Measurements from ENCODE around the gene CDC42EP1. TPM values are rescaled to one million over a fixed set of nuclear protein-coding genes. Genes with fewer than 3 reads are reported as not detected.
A peak's percentile ranks its signal among the peaks of the same experiment; 100 is the strongest.

CDC42EP1 gene
- total and polyA plus RNA-seq, 2 donors (not counting 3 experiments of a cell fraction or from before 2014, with no cell fraction given) = 82.2 to 141 TPM

DNA sequence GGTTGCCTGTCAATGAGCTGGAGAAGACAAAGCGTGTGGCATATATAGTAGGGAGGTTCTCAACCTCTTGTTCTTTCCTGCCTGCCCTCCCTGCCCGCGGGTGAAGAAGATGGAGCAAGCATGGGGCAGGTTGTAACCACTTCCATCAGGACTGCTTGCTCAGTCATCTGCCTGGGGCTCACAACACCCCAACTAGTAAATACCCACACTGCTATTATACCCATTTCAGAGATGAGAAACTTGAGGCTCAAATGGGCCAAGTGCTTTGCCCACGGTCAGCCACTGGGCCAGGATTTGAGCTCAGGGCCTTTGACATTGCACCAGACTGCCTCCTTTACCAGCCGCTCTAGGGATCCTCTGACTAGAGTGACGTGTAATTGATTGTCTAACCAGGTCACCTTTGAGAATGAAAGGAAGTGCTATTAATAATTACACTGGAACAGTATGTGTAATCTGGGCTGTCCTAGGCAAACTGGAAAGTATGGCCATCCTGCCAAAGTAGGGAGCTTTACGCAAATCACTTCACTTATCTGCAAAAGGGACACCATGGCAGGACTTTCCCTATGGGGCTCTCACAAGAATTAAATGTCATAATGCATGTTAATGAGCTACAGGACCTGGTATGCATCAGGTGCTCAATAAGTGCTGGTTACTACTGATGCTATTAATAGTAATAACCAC lies 2.8 kb upstream of the CDC42EP1 start:
- no peak overlapping the region for H2AFZ ChIP-seq (ENCODE audit: low read depth, low read length)
- TF ChIP-seq, protein P1, sequence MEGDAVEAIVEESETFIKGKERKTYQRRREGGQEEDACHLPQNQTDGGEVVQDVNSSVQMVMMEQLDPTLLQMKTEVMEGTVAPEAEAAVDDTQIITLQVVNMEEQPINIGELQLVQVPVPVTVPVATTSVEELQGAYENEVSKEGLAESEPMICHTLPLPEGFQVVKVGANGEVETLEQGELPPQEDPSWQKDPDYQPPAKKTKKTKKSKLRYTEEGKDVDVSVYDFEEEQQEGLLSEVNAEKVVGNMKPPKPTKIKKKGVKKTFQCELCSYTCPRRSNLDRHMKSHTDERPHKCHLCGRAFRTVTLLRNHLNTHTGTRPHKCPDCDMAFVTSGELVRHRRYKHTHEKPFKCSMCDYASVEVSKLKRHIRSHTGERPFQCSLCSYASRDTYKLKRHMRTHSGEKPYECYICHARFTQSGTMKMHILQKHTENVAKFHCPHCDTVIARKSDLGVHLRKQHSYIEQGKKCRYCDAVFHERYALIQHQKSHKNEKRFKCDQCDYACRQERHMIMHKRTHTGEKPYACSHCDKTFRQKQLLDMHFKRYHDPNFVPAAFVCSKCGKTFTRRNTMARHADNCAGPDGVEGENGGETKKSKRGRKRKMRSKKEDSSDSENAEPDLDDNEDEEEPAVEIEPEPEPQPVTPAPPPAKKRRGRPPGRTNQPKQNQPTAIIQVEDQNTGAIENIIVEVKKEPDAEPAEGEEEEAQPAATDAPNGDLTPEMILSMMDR (IDR thresholded peaks at IDR 0.05; ENCODE audit: extremely low read depth in 1 of 2, insufficient read depth in 1 of 2, low read depth in 1 of 2, low read length in 2 of 2) = no peak
- TF ChIP-seq, protein P2, sequence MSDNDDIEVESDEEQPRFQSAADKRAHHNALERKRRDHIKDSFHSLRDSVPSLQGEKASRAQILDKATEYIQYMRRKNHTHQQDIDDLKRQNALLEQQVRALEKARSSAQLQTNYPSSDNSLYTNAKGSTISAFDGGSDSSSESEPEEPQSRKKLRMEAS (IDR thresholded peaks at IDR 0.05; ENCODE audit: insufficient read depth, insufficient read length) = no peak
- TF ChIP-seq FOS (IDR thresholded peaks at IDR 0.05; ENCODE audit: borderline replicate concordance, insufficient read depth, low read length) (no peak), GATA2 (IDR thresholded peaks at IDR 0.05; ENCODE audit: insufficient read depth, insufficient read length, low read depth, low read length) (no peak), POLR2A (IDR thresholded peaks at IDR 0.05; ENCODE audit: low read depth, low read length) (no peak), JUN (IDR thresholded peaks at IDR 0.05; ENCODE audit: borderline replicate concordance, insufficient read depth, insufficient read length, low read depth) (no peak), POLR2AphosphoS5 (IDR thresholded peaks at IDR 0.05; ENCODE audit: insufficient read depth, low read depth, low read length) (no peak), EZH2 (IDR thresholded peaks at IDR 0.05; ENCODE audit: borderline replicate concordance, low read depth, low read length, severe bottlenecking) (no peak), MYC (IDR thresholded peaks at IDR 0.05; ENCODE audit: low read depth, low read length) (no peak)
- H3K9me1 ChIP-seq (replicated peaks; ENCODE audit: control insufficient read depth, extremely low read depth, insufficient read depth, low read length) = no peaks in the 10 kb centered on the region
- FAIRE-seq = peak; percentile 84
- ChIA-PET CTCF (interaction anchor here (0.6 to 21.8 kb wide), 5 partner anchors 10 to 49 kb away, joined by 3 to 977 read pairs (median 6); no protein-coding TSS in a partner anchor), POLR2A (interaction anchor here (1.6 kb wide), 1 partner anchor 10 kb away, joined by 3 read pairs; no protein-coding TSS in a partner anchor)
- H3K36me3 ChIP-seq (ENCODE audit: control insufficient read depth in 2 of 2, extremely low read depth in 1 of 2, insufficient read depth in 2 of 2, low read length in 2 of 2) = peaks cover 0 to 2% of the 10 kb centered on the region in 2 experiments
- no peak overlapping the region for H3K9ac ChIP-seq (replicated peaks; ENCODE audit: extremely low read depth, insufficient read depth, low read length)
- H3K27ac ChIP-seq (ENCODE audit: insufficient read depth, low read depth, low read length) = peak overlapping the region; percentile 19
- no peak overlapping the region for H3K4me2 ChIP-seq (ENCODE audit: insufficient read depth, low read length)
- intact Hi-C loops (cut with micrococcal nuclease) (no loop called here), dilution Hi-C loops (cut with MboI; ENCODE audit: extremely low pct_ligation_motif_present, low sequenced_read_pairs) (no loop called here)
- peaks cover 18% of the 10 kb centered on the region for H3K79me2 ChIP-seq (ENCODE audit: control insufficient read depth, insufficient read depth, low read length)
- BruUV-seq (replicated peaks) = no TSS peak
- DNase-seq (ENCODE audit: low read depth, low spot score) = peak; percentile 34
- no peak overlapping the region for H3K4me3 ChIP-seq (replicated peaks in 1 of 3; ENCODE audit: insufficient read depth in 1 of 3, low read depth in 1 of 3, low read length in 3 of 3)
- peaks cover 32% of the 10 kb centered on the region for H3K4me1 ChIP-seq (ENCODE audit: control insufficient read depth, extremely low read depth, insufficient read depth, low read length)
- H3K27me3 ChIP-seq (ENCODE audit: control insufficient read depth in 2 of 2, insufficient read depth in 2 of 2, low read length in 2 of 2) = no peaks in the 10 kb centered on the region
- H3K9me3 ChIP-seq (replicated peaks; ENCODE audit: control insufficient read depth, insufficient read depth, low read length) = no peaks in the 10 kb centered on the region
- H4K20me1 ChIP-seq (replicated peaks; ENCODE audit: control insufficient read depth, extremely low read depth, insufficient read depth, low read length) = no peaks in the 10 kb centered on the region

Measured in endothelial cell of umbilical vein (primary cell).